Mesothelial cell of epicardium (in vitro differentiated cells): Measurements from ENCODE around the gene GPRC5B. TPM values are rescaled to one million over a fixed set of nuclear protein-coding genes. Genes with fewer than 3 reads are reported as not detected.

ENCODE experiments used
- DNase-seq, 2 experiments: peaks; one replicate each; pipeline ENCODE4 v3.0.0; 2021; ENCODE audit warnings: low spot score in 2 of 2; ENCODE audit not compliant: unreplicated experiment in 2 of 2
- H3K27ac Mint-ChIP-seq: 2 replicates; pipeline ENCODE4 v1.8.0; 2021; ENCODE audit warnings: mixed read lengths
- H3K27me3 Mint-ChIP-seq: 2 replicates; pipeline ENCODE4 v1.8.0; 2021; ENCODE audit warnings: low read depth, mixed read lengths
- H3K36me3 Mint-ChIP-seq: 2 replicates; pipeline ENCODE4 v1.8.0; 2021; ENCODE audit warnings: mixed read lengths
- H3K4me1 Mint-ChIP-seq: 2 replicates; pipeline ENCODE4 v1.8.0; 2021; ENCODE audit warnings: mixed read lengths
- H3K4me3 Mint-ChIP-seq: 2 replicates; pipeline ENCODE4 v1.8.0; 2021; ENCODE audit warnings: mild to moderate bottlenecking, moderate library complexity, mixed read lengths
- H3K9me3 Mint-ChIP-seq: 2 replicates; pipeline ENCODE4 v1.8.0; 2021; ENCODE audit warnings: mixed read lengths
- CTCF ChIP-seq: fragments of 200-600 bp; sonication (generic); IDR thresholded peaks from one replicate; pipeline ENCODE4 v1.5.0; 2021; ENCODE audit warnings: antibody characterized with exemption; ENCODE audit not compliant: unreplicated experiment
- total RNA-seq: library from RNA; stranded (reverse); gene quantifications from 3 replicates; pipeline ENCODE4 v1.2.1, GENCODE V29; 2021

The GPRC5B gene
- total RNA-seq, 1 donor from 2014 or later, result 36.5 TPM

GRCh38 chr16:19830902-19831560 lies 53.6 kb downstream of the GPRC5B start:
- Mint-ChIP-seq H3K36me3 (peaks cover 2% of the 10 kb centered on the region), H3K27ac (no peak overlapping the region), H3K27me3 (no peaks in the 10 kb centered on the region), H3K9me3 (no peaks in the 10 kb centered on the region), H3K4me3 (no peak overlapping the region), H3K4me1 (peaks cover 2% of the 10 kb centered on the region)
- no peak for TF ChIP-seq CTCF
- DNase-seq, result no peak

GRCh38 chr16:19829844-19830692 lies 54.6 kb downstream of the GPRC5B start:
- H3K4me3 Mint-ChIP-seq, result no peak overlapping the region
- H3K27ac Mint-ChIP-seq, result no peak overlapping the region
- H3K27me3 Mint-ChIP-seq, result no peaks in the 10 kb centered on the region
- no peak for DNase-seq
- H3K4me1 Mint-ChIP-seq, result no peaks in the 10 kb centered on the region
- TF ChIP-seq CTCF, result no peak
- peaks cover 2% of the 10 kb centered on the region for H3K36me3 Mint-ChIP-seq
- H3K9me3 Mint-ChIP-seq, result no peaks in the 10 kb centered on the region

- Mint-ChIP-seq H3K4me1 (peaks cover 5% of the 10 kb centered on the region), H3K4me3 (no peak overlapping the region), H3K9me3 (no peaks in the 10 kb centered on the region), H3K27me3 (no peaks in the 10 kb centered on the region), H3K36me3 (no peaks in the 10 kb centered on the region), H3K27ac (no peak overlapping the region)
- no peak for DNase-seq
- TF ChIP-seq CTCF, result no peak
Observed at GRCh38 chr16:19824216-19824615, 60.4 kb downstream of the GPRC5B start.

- H3K36me3 Mint-ChIP-seq, result no peaks in the 10 kb centered on the region
- H3K4me1 Mint-ChIP-seq, result peaks cover 5% of the 10 kb centered on the region
- no peaks in the 10 kb centered on the region for H3K27me3 Mint-ChIP-seq
- no peak for TF ChIP-seq CTCF
- no peak overlapping the region for H3K27ac Mint-ChIP-seq
- H3K4me3 Mint-ChIP-seq, result no peak overlapping the region
- no peak for DNase-seq
- no peaks in the 10 kb centered on the region for H3K9me3 Mint-ChIP-seq
Observed at GRCh38 chr16:19823322-19823721, 61.3 kb downstream of the GPRC5B start.

- TF ChIP-seq CTCF, result no peak
- H3K36me3 Mint-ChIP-seq, result no peaks in the 10 kb centered on the region
- DNase-seq, result no peak
- no peak overlapping the region for H3K27ac Mint-ChIP-seq
- H3K4me3 Mint-ChIP-seq, result no peak overlapping the region
- no peaks in the 10 kb centered on the region for H3K27me3 Mint-ChIP-seq
- peaks cover 5% of the 10 kb centered on the region for H3K4me1 Mint-ChIP-seq
- no peaks in the 10 kb centered on the region for H3K9me3 Mint-ChIP-seq
Observed at GRCh38 chr16:19822533-19822932, 62.1 kb downstream of the GPRC5B start.
